Right atrium auricular region (tissue), 2 donors: ENCODE results near the gene SCP2. TPM values are rescaled to one million over a fixed set of nuclear protein-coding genes. Genes with fewer than 3 reads are reported as not detected.

Source experiments
- DNase-seq: peaks from one replicate; pipeline ENCODE4 v3.0.0-alpha.2; 2019; ENCODE audit warnings: low spot score
- H3K27ac ChIP-seq, 2 donors: fragments of 200-600 bp; sonication (generic); 1 replicate in 1 of 2; 2 replicates in 1 of 2; pipeline ENCODE4 v1.5.1; 2016 to 2019
- H3K27me3 ChIP-seq, 2 donors: fragments of 200-600 bp; sonication (generic); one replicate each; pipeline versions ENCODE4 v1.5.1 to v1.6.0; 2017 to 2019
- H3K36me3 ChIP-seq: fragments of 200-600 bp; sonication (generic); one replicate; pipeline ENCODE4 v1.5.1; 2016
- H3K4me1 ChIP-seq, 2 donors: fragments of 200-600 bp; sonication (generic); one replicate each; pipeline versions ENCODE4 v1.5.1 to v1.6.0; 2017 to 2019
- H3K4me3 ChIP-seq, 2 donors: fragments of 200-600 bp; sonication (generic); 1 replicate in 1 of 2; 2 replicates in 1 of 2; pipeline ENCODE4 v1.5.1; 2017 to 2019; ENCODE audit warnings: mild to moderate bottlenecking in 1 of 2, moderate library complexity in 1 of 2
- H3K9me3 ChIP-seq, 2 donors: fragments of 200-600 bp; sonication (generic); one replicate each; pipeline ENCODE4 v1.5.1; 2019
- CTCF ChIP-seq, 2 donors: fragments of 200-600 bp; sonication (generic); IDR thresholded peaks; one replicate each; pipeline ENCODE4 v1.5.1; 2019; ENCODE audit warnings: antibody characterized with exemption in 2 of 2
- total RNA-seq, 2 donors: library from RNA; depleted of rRNA; stranded (reverse); fragments of >200 nt; gene quantifications; one replicate each; pipeline ENCODE4 v1.1.0, GENCODE V29; 2016

The SCP2 gene
- total RNA-seq, 2 donors from 2014 or later = 67.1 to 163 TPM

GRCh38 chr1:52899445-52899894, 27.6 kb upstream of the SCP2 start:
- DNase-seq = no peak
- no peaks in the 10 kb centered on the region for H3K4me1 ChIP-seq
- no peak overlapping the region for H3K4me3 ChIP-seq
- H3K27ac ChIP-seq = no peak overlapping the region
- no peaks in the 10 kb centered on the region for H3K27me3 ChIP-seq
- no peak for TF ChIP-seq CTCF (IDR thresholded peaks at IDR 0.05)
- no peaks in the 10 kb centered on the region for H3K9me3 ChIP-seq
- H3K36me3 ChIP-seq = peaks cover 18% of the 10 kb centered on the region

DNA sequence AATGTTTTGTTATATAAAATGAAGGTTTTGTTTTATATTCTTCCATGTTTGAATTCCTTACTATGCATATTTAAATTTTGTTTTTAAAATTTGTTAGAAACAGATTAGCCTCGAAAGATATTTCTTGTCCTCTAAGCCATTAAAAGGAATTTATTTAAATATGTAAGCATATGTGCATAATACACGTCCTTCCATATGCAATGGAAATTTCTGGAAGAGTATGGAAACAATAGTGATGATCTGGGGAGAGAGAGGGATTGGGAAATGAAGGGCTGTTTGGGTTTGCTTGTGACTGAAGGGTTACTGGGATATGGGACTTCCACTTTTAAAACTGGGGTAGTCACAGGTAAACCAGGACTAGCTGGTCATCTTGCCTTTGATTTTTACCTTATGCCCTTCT, 26.7 kb upstream of the SCP2 start:
- no peak for DNase-seq
- no peak for TF ChIP-seq CTCF (IDR thresholded peaks at IDR 0.05)

GRCh38 chr1:52901384-52901783, 25.7 kb upstream of the SCP2 start:
- Histone ChIP-seq H3K36me3 (peaks cover 10% of the 10 kb centered on the region), H3K4me3 (no peak overlapping the region), H3K27me3 (no peaks in the 10 kb centered on the region), H3K9me3 (no peaks in the 10 kb centered on the region), H3K4me1 (peaks cover 0 to 16% of the 10 kb centered on the region in 2 donors), H3K27ac (no peak overlapping the region)
- DNase-seq = no peak
- peak in 1 of 2 donors; percentile 36 for TF ChIP-seq CTCF (IDR thresholded peaks at IDR 0.05)

More for the DNA sequence above, 26.7 kb upstream of the SCP2 start:
- Histone ChIP-seq H3K4me1 (peaks cover 0 to 6% of the 10 kb centered on the region in 2 donors), H3K27me3 (no peaks in the 10 kb centered on the region), H3K9me3 (no peaks in the 10 kb centered on the region), H3K27ac (no peak overlapping the region), H3K4me3 (no peak overlapping the region), H3K36me3 (peaks cover 12% of the 10 kb centered on the region)

GRCh38 chr1:52904208-52904926, 22.7 kb upstream of the SCP2 start:
- DNase-seq = no peak
- Histone ChIP-seq H3K36me3 (no peaks in the 10 kb centered on the region), H3K27ac (peak overlapping the region; percentile 65 to 82), H3K4me1 (peaks cover 0 to 19% of the 10 kb centered on the region in 2 donors), H3K27me3 (no peaks in the 10 kb centered on the region), H3K4me3 (no peak overlapping the region), H3K9me3 (no peaks in the 10 kb centered on the region)
- no peak for TF ChIP-seq CTCF (IDR thresholded peaks at IDR 0.05)

DNA sequence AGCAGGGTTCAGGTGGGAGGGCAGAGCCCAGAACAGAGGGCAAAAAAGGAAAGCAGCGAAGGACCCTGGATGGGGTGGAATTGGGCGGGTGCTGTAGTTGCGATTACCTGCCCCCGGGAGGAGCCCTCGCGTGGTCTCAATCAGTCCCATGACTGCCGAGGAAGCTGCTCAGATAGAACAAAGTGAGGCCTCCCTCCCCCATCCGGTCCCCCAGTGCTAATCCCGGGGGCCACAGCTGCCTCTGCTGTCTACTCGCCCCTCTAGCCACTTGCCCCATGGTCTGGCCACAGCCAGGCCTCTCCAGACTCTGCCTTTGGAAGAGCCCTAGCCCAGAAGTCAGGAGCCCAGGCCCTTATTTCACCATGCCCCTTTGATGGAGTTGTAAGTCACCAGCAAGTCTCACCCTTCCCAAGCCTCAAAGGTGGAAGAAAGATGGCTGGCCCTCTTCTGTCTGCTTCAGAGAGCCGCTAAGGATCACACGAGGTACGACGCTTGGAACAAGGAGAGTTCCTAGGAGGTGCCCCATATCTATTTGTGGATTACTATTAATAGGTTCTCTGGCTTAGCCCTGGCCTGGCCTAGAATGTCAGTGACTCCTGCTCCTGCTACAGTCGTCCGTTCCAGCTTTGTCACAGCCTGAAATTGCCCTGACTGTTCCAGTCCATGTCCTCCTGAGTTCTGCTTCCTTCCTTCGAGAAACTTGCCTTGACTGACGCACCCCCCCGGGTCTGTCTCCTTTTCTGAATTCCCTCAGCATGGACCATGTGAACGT, 22.0 kb upstream of the SCP2 start:
- no peak overlapping the region for H3K4me3 ChIP-seq
- H3K27me3 ChIP-seq = no peaks in the 10 kb centered on the region
- H3K36me3 ChIP-seq = no peaks in the 10 kb centered on the region
- peak in 1 of 2 donors; percentile 41 for TF ChIP-seq CTCF (IDR thresholded peaks at IDR 0.05)
- no peak for DNase-seq
- H3K4me1 ChIP-seq = peaks cover 0 to 19% of the 10 kb centered on the region in 2 donors
- H3K9me3 ChIP-seq = no peaks in the 10 kb centered on the region
- H3K27ac ChIP-seq = peak overlapping the region; percentile 65 to 82
